IMR-90 (cell line): ENCODE measurements around the gene PEX10. TPM values are rescaled to one million over a fixed set of nuclear protein-coding genes. Genes with fewer than 3 reads are reported as not detected.

Source experiments
- ATAC-seq: fragments of 200-7000 bp; cut with Tn5 transposase; 2 replicates; pipeline ENCODE4 v1.9.1; 2020; ENCODE audit warnings: low read depth, mild to moderate bottlenecking, moderate library complexity
- BruUV-seq: library from RNA; stranded (reverse); fragments of 400-500 nt; replicated peaks from 2 replicates; lab custom pipeline; 2021; lab: Mats Ljungman, UMichigan
- CTCF ChIA-PET: fragments of 300-600 bp; formaldehyde crosslinking; extraction: SDS; loops from one replicate; lab custom pipeline; 2021; ENCODE audit warnings: antibody characterized with exemption; lab: Yijun Ruan, JAX
- POLR2A ChIA-PET: fragments of 300-600 bp; sonication (Branson Sonifier 250); formaldehyde crosslinking; loops from one replicate; lab custom pipeline; 2022; ENCODE audit warnings: antibody characterized with exemption; ENCODE audit not compliant: unreplicated experiment; lab: Charles Lee
- DNase-seq: peaks from one replicate; pipeline ENCODE4 v3.0.0; 2013
- H2AFZ ChIP-seq: replicated peaks from 2 replicates; pipeline ENCODE3; 2013; ENCODE audit warnings: low read length, mild to moderate bottlenecking; ENCODE audit not compliant: poor library complexity
- H2AK5ac ChIP-seq: 2 replicates; pipeline ENCODE4 v1.6.1; 2013; ENCODE audit warnings: low read depth, low read length, inconsistent platforms
- H2AK9ac ChIP-seq: replicated peaks from 2 replicates; pipeline ENCODE3; 2013; ENCODE audit warnings: mild to moderate bottlenecking, low read depth, low read length, moderate library complexity; ENCODE audit not compliant: poor library complexity
- H2BK120ac ChIP-seq: 2 replicates; pipeline ENCODE4 v1.6.1; 2013; ENCODE audit warnings: low read depth, low read length, inconsistent platforms
- H2BK15ac ChIP-seq: 3 replicates; pipeline ENCODE4 v1.6.1; 2013; ENCODE audit warnings: low read depth, low read length, inconsistent platforms
- H2BK20ac ChIP-seq: 2 replicates; pipeline ENCODE4 v1.6.1; 2013; ENCODE audit warnings: low read depth, mild to moderate bottlenecking, inconsistent platforms, low read length, moderate library complexity
- H2BK5ac ChIP-seq: 2 replicates; pipeline ENCODE4 v1.6.1; 2013; ENCODE audit warnings: mild to moderate bottlenecking, low read depth, low read length, inconsistent platforms; ENCODE audit not compliant: poor library complexity, severe bottlenecking
- H3K14ac ChIP-seq: replicated peaks from 2 replicates; pipeline ENCODE4 v1.6.1; 2013; ENCODE audit warnings: low read depth, low read length, inconsistent platforms
- H3K18ac ChIP-seq: 2 replicates; pipeline ENCODE4 v1.6.1; 2013; ENCODE audit warnings: low read depth, low read length, control low read depth
- H3K23ac ChIP-seq: 2 replicates; pipeline ENCODE4 v1.6.1; 2013; ENCODE audit warnings: low read depth, low read length, inconsistent platforms
- H3K27ac ChIP-seq: 2 replicates; pipeline ENCODE4 v1.5.1; 2013; ENCODE audit warnings: mild to moderate bottlenecking, control low read depth, low read length; ENCODE audit not compliant: insufficient read depth
- H3K27me3 ChIP-seq: 2 replicates; pipeline ENCODE4 v1.6.1; 2013; ENCODE audit warnings: low read length; ENCODE audit not compliant: control insufficient read depth, insufficient read depth
- H3K36me3 ChIP-seq: 2 replicates; pipeline ENCODE4 v1.6.1; 2013; ENCODE audit warnings: low read length, mixed read lengths; ENCODE audit not compliant: control insufficient read depth, insufficient read depth
- H3K4ac ChIP-seq: 2 replicates; pipeline ENCODE4 v1.6.1; 2013; ENCODE audit warnings: low read depth, low read length, inconsistent platforms
- H3K4me1 ChIP-seq: 2 replicates; pipeline ENCODE4 v1.6.1; 2013; ENCODE audit warnings: low read length, mixed read lengths; ENCODE audit not compliant: control insufficient read depth, insufficient read depth
- H3K4me2 ChIP-seq: 2 replicates; pipeline ENCODE4 v1.6.1; 2013; ENCODE audit warnings: low read depth, mild to moderate bottlenecking, control low read depth, low read length, moderate library complexity
- H3K4me3 ChIP-seq: 2 replicates; pipeline ENCODE4 v1.5.1; 2013; ENCODE audit warnings: low read depth, mild to moderate bottlenecking, control low read depth, low read length, moderate library complexity; ENCODE audit not compliant: insufficient read depth
- H3K56ac ChIP-seq: 2 replicates; pipeline ENCODE4 v1.6.1; 2013; ENCODE audit warnings: low read length, inconsistent platforms; ENCODE audit not compliant: insufficient read depth; ENCODE audit errors: extremely low read depth
- H3K79me1 ChIP-seq, 2 experiments: 2 replicates each; pipeline ENCODE4 v1.6.1; 2013; ENCODE audit warnings: low read length in 2 of 2, inconsistent platforms in 1 of 2, low read depth in 1 of 2
- H3K9ac ChIP-seq: 2 replicates; pipeline ENCODE4 v1.6.1; 2013; ENCODE audit warnings: low read depth, low read length, control low read depth
- H3K9me1 ChIP-seq: 2 replicates; pipeline ENCODE4 v1.6.1; 2013; ENCODE audit warnings: low read length, inconsistent platforms; ENCODE audit not compliant: insufficient read depth
- H3K9me3 ChIP-seq: 2 replicates; pipeline ENCODE4 v1.6.1; 2013; ENCODE audit warnings: low read length; ENCODE audit not compliant: control insufficient read depth, insufficient read depth
- H4K20me1 ChIP-seq: 2 replicates; pipeline ENCODE4 v1.6.1; 2013; ENCODE audit warnings: low read length, inconsistent platforms; ENCODE audit not compliant: insufficient read depth
- H4K5ac ChIP-seq: 2 replicates; pipeline ENCODE4 v1.6.1; 2013; ENCODE audit warnings: mild to moderate bottlenecking, low read depth, low read length, control low read depth
- H4K8ac ChIP-seq, 2 experiments: 2 replicates each; pipeline ENCODE4 v1.6.1; 2013; ENCODE audit warnings: low read depth in 2 of 2, low read length in 2 of 2, control low read depth in 1 of 2, inconsistent platforms in 1 of 2
- H4K91ac ChIP-seq: 2 replicates; pipeline ENCODE4 v1.6.1; 2013; ENCODE audit warnings: low read depth, low read length, inconsistent platforms; ENCODE audit not compliant: insufficient read depth
- BHLHE40 ChIP-seq: fragments of 150-350 bp; IDR thresholded peaks from 2 replicates; pipeline ENCODE4 v1.6.1; 2016; ENCODE audit warnings: mild to moderate bottlenecking, low read depth, low read length
- CEBPB ChIP-seq: IDR thresholded peaks from 2 replicates; pipeline ENCODE4 v1.6.1; 2012; ENCODE audit warnings: low read depth, low read length, improper control_type of control experiment
- CHD1 ChIP-seq: IDR thresholded peaks from 2 replicates; pipeline ENCODE4 v1.6.1; 2012; ENCODE audit warnings: low read depth, low read length, improper control_type of control experiment
- ELK1 ChIP-seq: fragments of 150-350 bp; IDR thresholded peaks from 2 replicates; pipeline ENCODE4 v1.6.1; 2016; ENCODE audit warnings: low read depth, mild to moderate bottlenecking, low read length, moderate library complexity, borderline replicate concordance
- FOS ChIP-seq: fragments of 150-350 bp; IDR thresholded peaks from 2 replicates; pipeline ENCODE4 v1.6.1; 2016; ENCODE audit warnings: low read depth, low read length
- MAZ ChIP-seq: IDR thresholded peaks from 2 replicates; pipeline ENCODE4 v1.6.1; 2012; ENCODE audit warnings: low read depth, mild to moderate bottlenecking, low read length, improper control_type of control experiment, moderate library complexity, borderline replicate concordance
- MXI1 ChIP-seq: IDR thresholded peaks from 2 replicates; pipeline ENCODE4 v1.6.1; 2012; ENCODE audit warnings: low read depth, mild to moderate bottlenecking, low read length, moderate library complexity, borderline replicate concordance
- NFE2L2 ChIP-seq: fragments of 150-350 bp; IDR thresholded peaks from 2 replicates; pipeline ENCODE4 v1.6.1; 2016; ENCODE audit warnings: low read depth, mild to moderate bottlenecking, low read length
- POLR2A ChIP-seq: IDR thresholded peaks from 2 replicates; pipeline ENCODE4 v1.6.1; 2012; ENCODE audit warnings: mild to moderate bottlenecking, low read depth, low read length
- RAD21 ChIP-seq: IDR thresholded peaks from 2 replicates; pipeline ENCODE4 v1.6.1; 2012; ENCODE audit warnings: low read length, improper control_type of control experiment
- RCOR1 ChIP-seq: IDR thresholded peaks from 2 replicates; pipeline ENCODE4 v1.6.1; 2012; ENCODE audit warnings: mild to moderate bottlenecking, low read length, improper control_type of control experiment; ENCODE audit not compliant: insufficient replicate concordance
- RFX5 ChIP-seq: IDR thresholded peaks from 2 replicates; pipeline ENCODE4 v1.8.0; 2012; ENCODE audit warnings: low read depth, mild to moderate bottlenecking, low read length, moderate library complexity
- SMC3 ChIP-seq: fragments of 150-350 bp; IDR thresholded peaks from 2 replicates; pipeline ENCODE4 v1.6.1; 2016; ENCODE audit warnings: low read depth, mild to moderate bottlenecking, antibody characterized with exemption, low read length, moderate library complexity
- USF2 ChIP-seq: fragments of 150-350 bp; IDR thresholded peaks from 2 replicates; pipeline ENCODE4 v1.6.1; 2017; ENCODE audit warnings: mild to moderate bottlenecking, antibody characterized with exemption, low read length, low read depth
- WGBS, 2 experiments: methylation state at CpG; one replicate each; pipeline versions ENCODE4 v1.1.5 to v1.1.7; 2013; ENCODE audit warnings: missing lambda C conversion rate in 2 of 2; ENCODE audit not compliant: insufficient read length in 1 of 2; ENCODE audit errors: extremely low coverage in 2 of 2; 5-methylcytosine and 5-hydroxymethylcytosine counted together
- dilution Hi-C: fragments of 300-500 bp; cut with HindIII; formaldehyde crosslinking; loops from one replicate; pipeline ENCODE4 v1.14.3; 2018; ENCODE audit warnings: low sequenced_read_pairs; ENCODE audit not compliant: unreplicated experiment
- in situ Hi-C: fragments of 300-500 bp; cut with MboI; formaldehyde crosslinking; loops from 3 replicates; pipeline ENCODE4 v1.14.3; 2019; ENCODE audit warnings: low sequenced_read_pairs, inconsistent platforms, mixed read lengths
- intact Hi-C: fragments of 100-400 bp; cut with micrococcal nuclease; formaldehyde crosslinking; loops from 2 replicates; pipeline ENCODE4 v1.10.0; 2022
- polyA plus RNA-seq, 3 experiments: library from polyadenylated mRNA; depleted of rRNA; stranded (reverse); fragments of >200 nt; gene quantifications; 2 replicates each; pipeline ENCODE4 v1.2.3, GENCODE V29; 2012; ENCODE audit warnings: low replicate concordance in 1 of 3
- total RNA-seq: library from RNA; depleted of rRNA; stranded (reverse); fragments of >200 nt; gene quantifications from 2 replicates; pipeline ENCODE4 v1.2.3, GENCODE V29; 2012
- TF ChIP-seq, protein P1 (sequence below): conservative IDR thresholded peaks from 2 replicates; pipeline ENCODE4 v1.5.1; 2012; ENCODE audit warnings: mild to moderate bottlenecking, low read depth, low read length, improper control_type of control experiment

PEX10 gene
- total and polyA plus RNA-seq, 2 of the 4 experiments (the other 2 are of a cell fraction), result 16.9 to 19.7 TPM

GRCh38 chr1:2454227-2454626 is 41.9 kb upstream of the PEX10 start:
- Histone ChIP-seq H2BK15ac (0 out of 3 replicates have a peak overlapping the region, but pooled peaks have one; percentile 48), H3K4me1 (peaks cover 21% of the 10 kb centered on the region), H2BK5ac (no peak overlapping the region), H3K4ac (no peak overlapping the region), H3K27ac (no peak overlapping the region), H2AK9ac (peak overlapping the region; percentile 42), H3K79me1 (peaks cover 0 to 8% of the 10 kb centered on the region in 2 experiments; a peak in 1 of 4 replicates), H3K9me1 (peaks cover 10% of the 10 kb centered on the region; the same call in 1 of the 2 replicates), H2BK120ac (peak overlapping the region; percentile 40), H3K9me3 (no peaks in the 10 kb centered on the region), H3K27me3 (no peaks in the 10 kb centered on the region), H3K9ac (no peak overlapping the region), H2AK5ac (peak overlapping the region; percentile 85), H2AFZ (no peak overlapping the region), H3K4me3 (no peak overlapping the region), H3K4me2 (no peak overlapping the region), H4K20me1 (no peaks in the 10 kb centered on the region), H3K56ac (no peak overlapping the region), H4K91ac (peak overlapping the region; percentile 41; the same call in 1 of the 2 replicates), H3K14ac (no peak overlapping the region), H2BK20ac (no peak overlapping the region), H4K5ac (no peak overlapping the region), H4K8ac (no peak overlapping the region), H3K18ac (no peak overlapping the region), H3K23ac (no peak overlapping the region), H3K36me3 (no peaks in the 10 kb centered on the region)
- DNase-seq, result no peak
- WGBS, 2 experiments, result 80% methylated on average over 1 of the region's 10 CpGs; no CpG with 5 or more reads in 1 of the 2 experiments
- in situ Hi-C loops (no loop called here), intact Hi-C loops (no loop called here), dilution Hi-C loops (no loop called here)
- ChIA-PET CTCF (no interaction called here), POLR2A (no interaction called here)
- BruUV-seq, result no TSS peak
- TF ChIP-seq RCOR1, result no peak
- no peak for TF ChIP-seq CEBPB
- no peak for TF ChIP-seq CHD1
- no peak for TF ChIP-seq POLR2A
- no peak for TF ChIP-seq RFX5
- TF ChIP-seq SMC3, result no peak
- TF ChIP-seq RAD21, result no peak
- no peak for TF ChIP-seq FOS
- TF ChIP-seq NFE2L2, result no peak
- no peak for TF ChIP-seq MAZ
- no peak for TF ChIP-seq MXI1
- TF ChIP-seq, protein P1, sequence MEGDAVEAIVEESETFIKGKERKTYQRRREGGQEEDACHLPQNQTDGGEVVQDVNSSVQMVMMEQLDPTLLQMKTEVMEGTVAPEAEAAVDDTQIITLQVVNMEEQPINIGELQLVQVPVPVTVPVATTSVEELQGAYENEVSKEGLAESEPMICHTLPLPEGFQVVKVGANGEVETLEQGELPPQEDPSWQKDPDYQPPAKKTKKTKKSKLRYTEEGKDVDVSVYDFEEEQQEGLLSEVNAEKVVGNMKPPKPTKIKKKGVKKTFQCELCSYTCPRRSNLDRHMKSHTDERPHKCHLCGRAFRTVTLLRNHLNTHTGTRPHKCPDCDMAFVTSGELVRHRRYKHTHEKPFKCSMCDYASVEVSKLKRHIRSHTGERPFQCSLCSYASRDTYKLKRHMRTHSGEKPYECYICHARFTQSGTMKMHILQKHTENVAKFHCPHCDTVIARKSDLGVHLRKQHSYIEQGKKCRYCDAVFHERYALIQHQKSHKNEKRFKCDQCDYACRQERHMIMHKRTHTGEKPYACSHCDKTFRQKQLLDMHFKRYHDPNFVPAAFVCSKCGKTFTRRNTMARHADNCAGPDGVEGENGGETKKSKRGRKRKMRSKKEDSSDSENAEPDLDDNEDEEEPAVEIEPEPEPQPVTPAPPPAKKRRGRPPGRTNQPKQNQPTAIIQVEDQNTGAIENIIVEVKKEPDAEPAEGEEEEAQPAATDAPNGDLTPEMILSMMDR, result no peak
- TF ChIP-seq USF2, result no peak
- TF ChIP-seq BHLHE40, result no peak
- TF ChIP-seq ELK1, result no peak
- ATAC-seq, result no peak
